Panc1 (cell line): Measurements from ENCODE around the gene NOC2L. TPM values are rescaled to one million over a fixed set of nuclear protein-coding genes. Genes with fewer than 3 reads are reported as not detected.

Experiments used
- ATAC-seq: fragments of 200-7000 bp; cut with Tn5 transposase; 2 replicates; pipeline ENCODE4 v1.9.1; 2020; ENCODE audit warnings: mild to moderate bottlenecking, moderate library complexity
- BruUV-seq: library from RNA; stranded (reverse); fragments of 400-500 nt; replicated peaks from 2 replicates; lab custom pipeline; 2021; lab: Mats Ljungman, UMichigan
- CTCF ChIA-PET: fragments of 300-600 bp; sonication (Branson Sonifier 250); formaldehyde crosslinking; loops from one replicate; lab custom pipeline; 2022; ENCODE audit warnings: antibody characterized with exemption; lab: Charles Lee
- POLR2A ChIA-PET: fragments of 300-600 bp; sonication (Branson Sonifier 250); formaldehyde crosslinking; loops from one replicate; lab custom pipeline; 2022; ENCODE audit warnings: antibody characterized with exemption; lab: Charles Lee
- DNase-seq: peaks from one replicate; pipeline ENCODE4 v3.0.0-alpha.2; 2010; ENCODE audit warnings: low read depth, low spot score
- H3K27ac ChIP-seq: 2 replicates; pipeline ENCODE4 v1.5.1; 2011; ENCODE audit warnings: mild to moderate bottlenecking, low read length, inconsistent platforms
- H3K27me3 ChIP-seq: fragments of 200-500 bp; sonication (Bioruptor generic); 2 replicates; pipeline ENCODE4 v1.6.0; 2014; ENCODE audit warnings: low read length, inconsistent platforms; ENCODE audit not compliant: control insufficient read depth, insufficient read depth
- H3K36me3 ChIP-seq: fragments of 200-500 bp; sonication (Bioruptor generic); 2 replicates; pipeline ENCODE4 v1.5.1; 2014; ENCODE audit warnings: inconsistent platforms, mild to moderate bottlenecking, low read length, moderate library complexity; ENCODE audit not compliant: control insufficient read depth, insufficient read depth
- H3K4me1 ChIP-seq: 2 replicates; pipeline ENCODE4 v1.5.1; 2011; ENCODE audit warnings: inconsistent platforms, mild to moderate bottlenecking, low read length, moderate library complexity; ENCODE audit not compliant: control insufficient read depth, insufficient read depth
- H3K4me3 ChIP-seq, 2 experiments: 2 replicates each; pipeline ENCODE4 v1.5.1; 2011 to 2012; ENCODE audit warnings: low read depth in 2 of 2, low read length in 2 of 2, mild to moderate bottlenecking in 2 of 2, inconsistent platforms in 1 of 2, moderate library complexity in 1 of 2
- H3K9me3 ChIP-seq: fragments of 200-500 bp; sonication (Bioruptor generic); 2 replicates; pipeline ENCODE4 v1.5.1; 2014; ENCODE audit warnings: low read depth, mild to moderate bottlenecking, inconsistent platforms, low read length, moderate library complexity; ENCODE audit not compliant: control insufficient read depth, insufficient read depth
- CTCF ChIP-seq: fragments of 450-650 bp; IDR thresholded peaks from 2 replicates; pipeline ENCODE4 v1.5.1; 2017; ENCODE audit warnings: mild to moderate bottlenecking
- POLR2AphosphoS5 ChIP-seq: IDR thresholded peaks from 2 replicates; pipeline ENCODE4 v1.6.1; 2012; ENCODE audit warnings: mild to moderate bottlenecking, low read depth, low read length, moderate library complexity
- REST ChIP-seq, 2 experiments: IDR thresholded peaks; 2 replicates each; pipeline ENCODE4 v1.6.1; 2011 to 2012; ENCODE audit warnings: low read depth in 2 of 2, control low read depth in 1 of 2, low read length in 1 of 2, mild to moderate bottlenecking in 1 of 2, moderate library complexity in 1 of 2; ENCODE audit not compliant: insufficient read depth in 1 of 2
- SIN3A ChIP-seq: IDR thresholded peaks from 2 replicates; pipeline ENCODE4 v1.6.1; 2012; ENCODE audit warnings: low read depth, mild to moderate bottlenecking, low read length, moderate library complexity, borderline replicate concordance; ENCODE audit not compliant: insufficient read depth
- TCF7L2 ChIP-seq: IDR thresholded peaks from 2 replicates; pipeline ENCODE4 v1.6.1; 2011; ENCODE audit warnings: mild to moderate bottlenecking, low read depth, low read length, inconsistent platforms
- in situ Hi-C: cut with HindIII; loops from 2 replicates; pipeline ENCODE4 v1.10.0; 2016; ENCODE audit warnings: low sequenced_read_pairs, low pct_unique_long_range_greater_than_20kb
- intact Hi-C: fragments of 100-400 bp; cut with micrococcal nuclease; formaldehyde crosslinking; loops from one replicate; pipeline ENCODE4 v1.10.0; 2022; ENCODE audit not compliant: unreplicated experiment
- total RNA-seq: library from RNA; stranded (reverse); gene quantifications from one replicate; pipeline ENCODE4 v1.2.1, GENCODE V29; 2021; ENCODE audit not compliant: unreplicated experiment

NOC2L gene
- total RNA-seq, 1 experiment from 2014 or later, result 193 TPM

GRCh38 chr1:908661-909060 lies 50.4 kb downstream of the NOC2L start:
- POLR2A ChIA-PET, result no interaction called here
- DNase-seq (no peak), ATAC-seq (no peak)
- no peaks in the 10 kb centered on the region for H3K27me3 ChIP-seq
- CTCF ChIA-PET, result no interaction called here
- no TSS peak for BruUV-seq
- H3K36me3 ChIP-seq, result no peaks in the 10 kb centered on the region
- in situ Hi-C loops, result no loop called here
- no peak overlapping the region for H3K27ac ChIP-seq
- H3K9me3 ChIP-seq, result no peaks in the 10 kb centered on the region
- intact Hi-C loops, result loop anchor here (5.0 kb wide), 1 partner anchor 34 kb away; no protein-coding TSS in a partner anchor
- no peak for TF ChIP-seq REST (IDR thresholded peaks at IDR 0.05; ENCODE audit: insufficient read depth in 1 of 2, low read depth in 2 of 2, low read length in 1 of 2)
- no peak for TF ChIP-seq TCF7L2
- no peak for TF ChIP-seq SIN3A
- TF ChIP-seq POLR2AphosphoS5, result no peak
- H3K4me1 ChIP-seq, result peaks cover 69% of the 10 kb centered on the region
- H3K4me3 ChIP-seq, result no peak overlapping the region

GRCh38 chr1:907611-908451 lies 51.2 kb downstream of the NOC2L start:
- peaks cover 64% of the 10 kb centered on the region for H3K4me1 ChIP-seq
- no TSS peak for BruUV-seq
- TF ChIP-seq SIN3A (no peak), CTCF (no peak), POLR2AphosphoS5 (no peak), REST (IDR thresholded peaks at IDR 0.05; ENCODE audit: insufficient read depth in 1 of 2, low read depth in 2 of 2, low read length in 1 of 2) (no peak), TCF7L2 (no peak)
- no peaks in the 10 kb centered on the region for H3K9me3 ChIP-seq
- peak overlapping the region; percentile 29; the same call in 1 of the 2 replicates for H3K27ac ChIP-seq
- no peaks in the 10 kb centered on the region for H3K36me3 ChIP-seq
- DNase-seq (no peak), ATAC-seq (no peak)
- no peaks in the 10 kb centered on the region for H3K27me3 ChIP-seq
- ChIA-PET POLR2A (no interaction called here), CTCF (no interaction called here)
- H3K4me3 ChIP-seq, result no peak overlapping the region
- in situ Hi-C loops, result no loop called here
- intact Hi-C loops, result loop anchor here (5.0 kb wide), 1 partner anchor 34 kb away; no protein-coding TSS in a partner anchor
